G401 (cell line): ENCODE measurements around the gene S100A11. TPM values are rescaled to one million over a fixed set of nuclear protein-coding genes. Genes with fewer than 3 reads are reported as not detected.

ENCODE experiments used
- DNase-seq: peaks from one replicate; pipeline ENCODE4 v3.0.0-alpha.2; 2015; ENCODE audit warnings: low spot score
- in situ Hi-C: cut with HindIII; loops from 2 replicates; pipeline ENCODE4 v1.10.0; 2016; ENCODE audit warnings: low sequenced_read_pairs, mixed read lengths
- total RNA-seq: library from RNA; depleted of rRNA; stranded (reverse); fragments of >200 nt; shearing (Covaris generic); gene quantifications from 2 replicates; pipeline ENCODE4 v1.2.3, GENCODE V29; 2014

S100A11 gene
- total RNA-seq, 1 experiment from 2014 or later: not detected

DNA sequence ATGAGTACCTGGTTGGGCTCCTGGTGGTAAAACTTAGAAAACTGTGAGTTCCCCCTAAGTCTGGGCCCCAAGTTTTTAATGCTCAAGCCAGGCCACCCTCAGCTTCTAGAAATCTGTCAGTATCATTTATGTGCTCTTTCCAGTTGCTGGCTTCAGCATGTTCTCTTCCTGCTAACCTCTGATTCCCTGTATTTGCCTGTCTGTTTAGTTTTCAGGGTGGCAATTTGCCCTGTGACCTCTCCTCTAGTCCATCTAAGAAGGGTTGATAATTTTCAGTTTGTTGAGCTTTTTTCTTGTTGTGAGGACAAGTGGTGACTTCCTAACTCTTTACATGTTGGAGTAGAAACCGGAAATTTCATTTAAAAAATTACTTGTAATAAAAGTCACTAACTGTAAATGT, 27.1 kb downstream of the S100A11 start:
- in situ Hi-C loops: no loop called here
- DNase-seq: no peak

DNA sequence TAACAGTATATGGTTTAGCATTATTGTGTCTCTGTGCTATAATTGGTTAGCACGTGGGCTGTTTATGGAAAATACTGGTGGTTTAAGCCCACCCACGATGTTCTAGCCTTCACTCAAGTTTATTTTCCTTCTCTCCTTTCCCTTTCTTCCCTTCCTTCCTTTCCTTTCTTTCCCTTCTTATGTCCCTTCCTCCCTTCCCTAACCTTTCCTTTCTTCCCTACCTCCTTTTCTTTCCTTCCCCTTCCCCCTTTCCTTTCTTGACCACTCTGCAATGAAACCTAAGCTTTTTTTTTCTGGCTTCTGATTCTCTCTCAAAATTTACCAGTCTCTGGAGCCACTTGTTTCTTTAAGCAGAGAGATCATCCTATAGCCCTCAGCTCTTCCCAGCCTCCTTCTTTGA, 29.8 kb downstream of the S100A11 start:
- no peak for DNase-seq
- in situ Hi-C loops: no loop called here

DNA sequence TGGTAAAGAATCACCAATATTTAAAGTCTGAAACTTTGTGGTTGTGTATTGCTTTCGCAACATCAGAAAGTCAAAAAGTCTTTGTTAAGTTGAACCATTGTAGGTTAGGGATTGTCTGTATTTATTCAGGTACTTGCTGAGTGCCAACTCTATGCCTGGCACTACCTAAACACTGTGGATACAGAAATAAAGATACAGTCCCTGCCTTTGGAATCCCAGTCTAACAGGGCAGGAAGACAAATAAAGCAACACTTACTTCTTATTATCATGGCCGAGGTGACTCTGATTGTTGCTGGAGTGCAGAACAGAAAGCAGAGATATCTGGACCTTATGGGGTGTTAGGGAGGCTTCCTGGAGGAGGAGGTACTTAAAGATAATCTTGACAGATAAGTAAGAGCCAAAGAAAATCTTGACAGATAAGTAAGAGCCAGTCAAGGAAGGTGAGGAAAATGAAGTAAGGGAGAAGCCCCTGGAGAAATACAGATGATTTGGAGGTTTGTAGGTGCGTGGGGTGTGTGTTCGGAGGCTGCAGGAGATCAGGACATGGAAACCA, 31.4 kb downstream of the S100A11 start:
- in situ Hi-C loops: no loop called here

DNA sequence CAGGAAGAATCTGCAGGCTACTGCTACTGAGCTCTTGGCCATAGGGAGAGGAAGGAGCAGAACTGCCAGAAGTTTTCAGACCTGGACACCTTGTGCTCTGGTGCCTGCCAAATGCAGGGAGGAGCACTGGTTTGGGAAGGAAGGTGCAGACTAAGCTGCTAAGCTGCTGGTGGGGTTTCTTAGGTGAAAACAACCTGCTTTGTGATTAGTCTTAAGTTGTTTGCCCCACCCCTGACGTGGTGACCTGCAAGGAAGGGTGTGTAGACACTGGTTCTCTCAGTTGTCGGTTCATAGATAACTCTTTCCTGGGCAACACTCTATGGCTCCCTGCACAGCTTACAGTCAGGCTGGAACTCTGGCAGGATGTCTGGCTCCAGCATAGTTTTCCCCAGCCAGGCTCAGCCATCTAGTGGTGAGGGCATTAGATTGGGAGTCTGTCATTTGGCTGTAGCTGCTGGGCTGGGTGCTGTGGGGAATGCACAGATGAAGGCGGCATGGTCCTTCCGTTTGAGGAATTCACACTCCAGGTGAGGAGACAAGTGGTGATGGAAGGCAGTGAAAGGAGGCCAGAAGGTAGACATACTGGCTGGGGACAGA, 32.9 kb downstream of the S100A11 start:
- in situ Hi-C loops: no loop called here
- no peak for DNase-seq

More for the DNA sequence above, 31.4 kb downstream of the S100A11 start:
- no peak for DNase-seq

DNA sequence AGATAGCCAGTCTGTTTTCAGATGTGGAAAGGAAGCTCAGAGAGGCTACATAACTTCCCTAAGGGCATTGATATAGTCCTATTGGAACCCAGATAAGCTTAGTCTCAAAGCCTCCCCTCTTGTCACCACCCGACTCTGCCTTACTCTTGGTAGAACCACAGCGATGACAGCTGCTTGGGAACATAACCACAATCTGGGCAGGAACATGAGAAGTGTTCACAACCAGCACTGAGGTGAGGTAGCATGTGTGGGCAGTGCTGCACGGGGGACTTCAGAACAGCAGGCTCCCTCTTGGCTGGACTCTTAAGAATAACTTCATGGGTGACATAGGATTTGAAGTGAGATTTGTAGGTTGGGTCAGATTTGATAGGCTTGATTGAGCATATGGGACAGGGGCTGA, 33.8 kb downstream of the S100A11 start:
- in situ Hi-C loops: no loop called here

DNA sequence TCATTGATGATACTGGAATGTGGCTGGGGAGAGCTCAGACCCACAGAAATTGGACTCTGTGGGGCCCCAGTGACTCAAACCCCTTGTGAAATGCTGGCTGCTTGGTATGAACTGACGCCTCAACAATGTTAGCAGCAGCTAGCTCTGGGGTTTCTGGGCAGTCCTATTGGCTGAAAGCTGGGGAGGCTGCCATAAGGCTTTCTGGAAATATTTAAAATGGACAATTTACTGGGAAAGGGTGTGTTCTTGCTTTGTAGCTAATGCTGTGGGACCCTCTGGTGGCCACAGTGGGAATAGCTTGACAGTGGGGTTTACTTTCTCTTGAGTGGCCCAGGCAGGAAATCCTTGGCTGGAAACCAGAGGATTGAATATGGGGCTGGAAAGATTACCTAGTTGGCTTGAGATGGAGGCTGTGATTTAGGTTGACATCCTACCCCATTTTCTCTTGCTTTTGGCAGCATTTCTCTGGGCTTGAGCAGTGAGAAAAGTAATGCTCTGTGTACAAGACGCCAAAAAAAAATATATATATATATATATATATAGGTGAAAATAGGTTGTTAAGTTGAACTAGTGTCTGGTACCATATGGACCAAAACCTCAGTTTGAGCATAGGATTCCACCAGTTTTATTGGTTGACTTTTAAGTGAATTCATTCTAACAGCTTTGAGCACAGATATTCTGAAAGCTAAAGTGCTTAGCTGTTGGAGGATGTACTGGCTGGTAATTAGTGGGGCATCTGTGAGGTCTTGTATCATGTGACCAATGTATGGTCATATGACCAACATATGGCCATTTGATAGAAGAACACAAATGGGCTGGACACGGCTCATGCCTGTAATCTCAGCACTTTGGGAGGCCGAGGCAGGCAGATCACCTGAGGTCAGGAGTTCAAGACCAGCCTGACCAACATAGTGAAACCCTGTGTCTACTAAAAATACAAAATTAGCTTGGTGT, 34.9 kb downstream of the S100A11 start:
- in situ Hi-C loops: no loop called here
- DNase-seq: peak; percentile 69

More for the DNA sequence above, 33.8 kb downstream of the S100A11 start:
- DNase-seq: no peak

DNA sequence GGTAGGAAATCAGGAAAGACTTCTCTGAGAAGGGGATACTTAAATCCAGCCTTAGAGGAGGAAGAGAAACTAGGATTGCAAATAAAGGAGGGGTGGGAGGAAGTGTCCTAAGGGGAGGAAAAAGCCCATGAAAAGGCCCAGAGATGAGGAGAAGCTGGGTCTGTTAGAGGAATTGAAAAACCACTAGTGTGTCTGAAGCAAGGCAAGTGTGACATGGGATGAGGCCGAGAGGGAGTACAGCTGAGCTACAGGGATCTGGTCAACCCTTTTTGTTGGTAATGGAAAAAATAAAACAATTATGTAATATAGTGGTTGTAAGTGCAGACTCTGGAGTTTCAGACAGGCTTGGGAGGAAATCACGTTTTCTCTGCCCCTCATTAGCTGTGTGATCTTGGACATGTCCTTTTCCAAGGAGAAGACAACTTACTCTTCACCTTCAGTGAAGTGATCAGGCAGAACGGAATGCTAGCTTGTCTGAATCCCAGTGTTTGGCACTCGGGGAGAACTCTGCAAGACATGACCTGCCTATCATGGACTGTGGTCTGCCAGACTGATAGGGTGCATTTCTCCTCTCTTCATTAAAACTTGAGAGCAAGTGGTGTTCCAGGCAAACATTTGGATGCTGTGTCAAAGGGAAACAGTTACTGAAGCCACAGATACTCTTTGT, 35.7 kb downstream of the S100A11 start:
- no peak for DNase-seq
- in situ Hi-C loops: no loop called here

DNA sequence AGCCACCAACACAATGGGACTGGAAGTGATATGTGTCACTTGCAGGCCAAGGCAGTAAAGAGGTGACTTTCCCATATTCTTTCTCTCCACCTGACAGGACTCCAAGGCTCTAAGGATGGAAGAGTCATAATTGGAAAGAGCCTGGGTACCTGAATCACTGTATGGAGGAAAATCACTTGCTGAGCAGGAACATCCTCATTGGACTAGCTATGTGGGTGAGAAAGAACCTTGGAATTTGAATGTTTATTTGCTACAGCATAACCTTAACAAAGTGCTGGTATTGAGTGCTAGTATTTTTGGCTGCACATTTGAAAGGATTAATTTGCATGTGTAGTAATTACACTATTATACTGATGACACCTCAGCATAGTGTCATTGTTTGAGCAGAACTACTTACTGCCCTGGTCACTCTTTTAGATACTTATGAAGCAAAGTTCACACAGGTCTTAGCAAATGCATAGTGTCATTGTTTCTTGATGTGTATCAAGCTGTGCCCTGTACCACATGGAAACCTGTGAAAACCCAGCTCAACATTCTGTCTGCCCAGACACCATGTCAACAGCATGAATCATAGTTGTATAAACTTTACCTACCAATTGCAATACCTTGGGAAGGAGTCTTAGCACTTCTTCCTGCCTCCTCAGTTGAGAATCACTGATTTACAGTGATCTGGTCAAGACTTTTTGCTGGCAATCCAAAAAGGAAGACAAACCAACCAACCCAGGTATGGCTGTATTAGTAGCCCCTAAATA, 38.0 kb downstream of the S100A11 start:
- DNase-seq: no peak
- in situ Hi-C loops: no loop called here

DNA sequence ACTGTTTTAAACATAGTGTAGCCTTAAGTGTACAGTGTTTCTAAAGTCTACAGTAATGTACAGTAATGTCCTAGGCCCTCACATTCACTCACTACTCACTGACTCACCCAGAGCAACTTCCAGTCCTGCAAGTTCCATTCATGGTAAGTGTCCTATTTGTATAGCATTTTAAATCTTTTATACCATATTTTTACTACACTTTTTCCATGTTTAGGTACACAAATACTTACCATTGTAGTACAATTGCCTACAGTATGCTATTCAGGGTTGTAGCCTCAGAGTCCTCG, 39.6 kb downstream of the S100A11 start:
- in situ Hi-C loops: no loop called here
- DNase-seq: no peak

DNA sequence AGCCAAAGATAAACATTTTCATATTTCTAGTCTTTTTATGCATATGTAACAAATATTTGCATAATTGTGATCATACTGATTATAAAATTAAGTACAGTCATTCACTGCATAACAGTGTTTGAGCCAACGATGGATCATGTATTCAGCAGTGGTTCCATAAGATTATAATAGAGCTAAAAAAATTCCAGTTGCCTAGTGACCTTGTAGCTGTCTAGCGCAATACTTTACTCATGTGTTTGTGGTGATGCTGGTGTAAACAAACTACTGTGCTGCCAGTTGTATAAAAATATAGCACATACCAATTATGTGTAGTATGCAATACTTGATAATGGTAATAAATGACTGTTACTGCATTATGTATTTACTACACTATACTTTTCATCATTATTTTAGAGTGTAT, 41.0 kb downstream of the S100A11 start:
- in situ Hi-C loops: no loop called here
- no peak for DNase-seq

DNA sequence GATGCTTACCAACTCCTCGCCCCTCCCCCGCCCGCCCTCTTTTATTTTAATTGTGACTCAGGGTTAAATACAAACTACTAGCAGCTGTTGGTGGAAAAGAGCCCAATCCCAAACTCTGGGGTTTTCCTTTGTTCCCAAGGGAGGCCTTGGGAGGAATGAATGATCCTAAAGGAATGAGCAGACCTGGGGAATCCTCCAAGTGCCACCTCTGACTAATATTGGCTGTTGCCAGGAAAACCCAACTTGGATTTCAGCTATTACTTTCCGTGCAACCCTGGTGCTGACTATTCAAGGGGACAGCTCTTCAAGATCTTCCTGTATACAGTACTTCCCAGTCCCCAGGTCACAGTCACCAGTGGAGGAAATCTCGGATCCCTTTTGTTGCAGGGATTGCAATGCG, 41.8 kb downstream of the S100A11 start:
- in situ Hi-C loops: no loop called here
- no peak for DNase-seq

DNA sequence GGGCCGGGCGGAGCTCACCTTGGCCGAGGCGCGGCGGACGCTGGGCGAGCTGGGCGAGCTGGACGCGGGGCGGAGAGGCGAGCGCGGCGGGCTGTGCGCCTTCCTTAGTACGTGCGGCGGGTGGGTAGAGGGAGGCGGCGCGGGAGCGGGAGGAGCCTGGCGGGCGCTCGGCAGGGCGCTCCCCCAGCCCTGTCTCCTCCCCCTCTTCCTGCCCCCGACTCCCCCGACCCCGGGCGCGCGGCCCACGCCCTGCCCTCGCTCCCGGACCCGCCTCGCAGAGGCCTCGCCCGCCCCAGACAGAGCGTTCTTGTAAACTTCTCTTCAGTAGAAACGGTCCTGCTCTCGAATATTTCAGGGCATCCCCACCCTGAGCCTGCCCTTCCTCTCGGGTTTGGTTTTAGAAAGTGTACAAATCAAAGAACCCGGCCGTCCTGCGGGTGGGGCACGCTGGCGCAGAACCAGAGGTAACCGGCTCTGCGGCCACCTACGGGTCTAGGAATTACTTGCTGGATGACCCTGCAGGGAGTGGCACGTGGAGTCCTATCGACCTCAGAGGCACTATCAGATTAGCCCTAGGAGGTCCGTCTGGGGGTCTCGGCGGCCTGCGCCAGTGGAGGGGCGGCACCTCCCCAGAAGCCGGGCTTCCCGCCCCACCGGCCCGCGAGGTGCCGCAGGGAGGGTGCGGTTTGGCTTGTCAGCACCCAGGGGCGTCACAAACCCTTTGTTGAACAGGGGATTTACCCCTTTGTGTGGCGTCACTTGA, 42.9 kb downstream of the S100A11 start, which contains the start of gene S100A10:
S100A10 (minus strand) TSS at position 126 of the 763 bp plus-strand sequence. CDS start 7,629 bp downstream, outside the sequence.
- in situ Hi-C loops: no loop called here
- no peak for DNase-seq

DNA sequence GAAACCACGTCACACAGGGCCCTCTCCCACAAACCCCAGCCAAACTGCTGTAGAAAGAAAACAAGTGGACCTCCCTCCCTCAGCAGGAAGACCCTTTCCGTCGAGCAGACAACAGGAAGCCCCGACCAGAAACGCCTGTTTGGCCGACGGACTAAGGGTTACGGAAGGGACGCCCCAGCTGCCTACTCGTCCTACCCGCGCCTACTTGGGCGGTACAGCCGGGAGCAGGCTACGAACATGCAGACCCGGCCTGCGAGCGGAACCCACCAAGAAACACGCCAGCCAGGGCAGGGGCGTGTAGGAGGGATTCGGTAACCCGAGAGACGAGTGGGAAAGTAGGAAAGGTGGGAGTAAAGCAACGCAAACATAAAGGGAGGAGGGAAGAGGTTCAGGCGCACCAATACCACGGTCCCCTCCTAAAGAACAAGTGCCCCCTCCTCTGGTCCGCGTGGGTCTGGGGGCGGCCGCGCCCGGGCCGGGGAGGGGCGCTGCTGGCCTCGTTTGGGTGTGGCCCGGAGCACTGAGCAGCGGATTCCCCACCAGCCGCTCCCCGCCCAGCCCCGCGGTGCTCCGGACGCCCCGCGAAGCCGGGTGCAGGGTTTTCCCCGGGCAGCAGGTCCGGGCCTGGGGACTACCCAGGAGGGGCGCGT, 43.6 kb downstream of the S100A11 start:
- in situ Hi-C loops: no loop called here
- DNase-seq: no peak

DNA sequence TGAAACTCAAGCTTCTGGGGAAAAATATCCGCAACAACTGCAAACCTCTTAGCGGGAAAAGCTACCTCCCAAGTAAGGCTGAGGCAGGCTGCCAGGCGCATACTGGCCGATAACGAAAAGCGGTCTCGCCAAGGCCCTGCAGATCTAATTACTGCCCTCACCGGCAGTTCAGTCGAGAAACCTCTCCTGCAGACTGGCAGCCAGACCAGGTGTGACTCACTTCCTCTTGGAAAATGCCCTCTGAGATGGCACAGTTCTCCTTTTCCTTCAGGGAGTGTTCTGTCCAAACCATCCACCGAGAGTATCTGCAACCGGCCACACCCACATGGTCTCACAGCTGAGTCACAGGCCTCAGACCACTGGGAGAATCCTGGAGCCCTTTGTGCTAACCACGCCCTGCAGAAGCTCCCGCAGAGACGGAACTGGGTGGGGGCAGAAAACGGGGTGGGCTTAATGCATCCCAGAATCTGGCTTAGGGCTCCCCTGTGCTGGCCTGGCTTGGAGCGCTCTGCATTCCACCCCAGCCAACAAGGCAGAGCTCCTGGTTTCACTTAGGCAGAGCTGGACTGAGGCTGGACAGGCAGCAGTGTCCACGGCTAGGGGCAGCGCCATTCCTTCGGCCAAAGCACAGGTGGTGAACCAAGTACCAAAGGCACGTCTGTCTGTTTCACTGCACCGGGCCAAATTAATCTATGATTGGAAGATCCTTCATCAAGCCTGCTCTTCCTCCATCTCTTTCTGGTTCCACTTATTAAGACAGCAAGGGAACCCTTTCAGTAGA, 44.3 kb downstream of the S100A11 start:
- DNase-seq: no peak
- in situ Hi-C loops: no loop called here

DNA sequence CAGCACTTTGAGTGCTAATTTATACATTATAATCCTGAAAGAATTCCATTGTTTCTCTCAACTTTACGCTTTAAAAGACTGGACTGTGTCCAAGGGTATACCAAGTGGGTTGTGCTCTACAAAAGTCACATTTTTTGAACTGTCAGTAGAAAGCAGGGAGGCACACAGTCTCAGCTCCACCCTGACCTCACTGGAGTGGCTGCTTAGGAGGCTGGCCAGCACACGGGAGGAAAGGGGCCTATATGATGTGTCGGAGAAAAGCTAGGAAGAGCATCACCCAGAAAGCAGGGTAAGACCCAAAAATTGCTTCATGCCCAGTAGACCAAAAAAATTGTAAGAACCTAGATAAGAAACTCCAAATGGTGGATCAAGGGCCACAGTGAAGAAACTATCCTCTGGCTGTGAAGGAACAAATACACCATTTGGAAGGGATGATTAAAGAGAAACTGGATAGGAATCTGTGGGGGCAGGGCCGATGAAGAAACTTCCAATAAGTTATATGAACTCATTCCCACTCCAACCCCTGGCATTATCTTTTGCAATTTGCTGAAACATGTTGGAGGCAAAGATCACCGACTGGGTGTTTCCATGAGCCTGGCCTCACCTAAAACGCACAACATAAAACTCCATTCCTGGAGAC, 45.0 kb downstream of the S100A11 start:
- in situ Hi-C loops: no loop called here
- DNase-seq: no peak

DNA sequence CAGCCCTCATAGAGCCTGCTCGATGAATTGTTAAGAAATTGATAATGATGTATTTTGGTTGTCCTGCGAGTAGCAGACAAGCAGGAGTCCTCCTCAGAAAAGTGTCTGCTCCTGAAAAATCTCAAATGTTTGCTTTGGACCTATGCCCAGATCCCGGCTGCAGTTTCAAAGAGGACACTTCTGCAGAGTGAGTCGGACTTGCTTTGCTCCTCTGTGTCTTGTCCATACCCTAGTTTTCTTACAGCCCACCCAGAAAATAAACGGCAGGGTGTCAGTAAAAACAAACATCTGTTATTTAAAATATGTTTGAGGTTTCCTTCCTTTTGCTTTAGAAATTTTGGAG, 46.0 kb downstream of the S100A11 start:
- in situ Hi-C loops: no loop called here
- DNase-seq: no peak
